ENCODE data around the gene EOGT. TPM values are rescaled to one million over a fixed set of nuclear protein-coding genes. Genes with fewer than 3 reads are reported as not detected.

Gene EOGT
- total RNA-seq, 1 experiment from 2014 or later: 21.0 TPM

DNA sequence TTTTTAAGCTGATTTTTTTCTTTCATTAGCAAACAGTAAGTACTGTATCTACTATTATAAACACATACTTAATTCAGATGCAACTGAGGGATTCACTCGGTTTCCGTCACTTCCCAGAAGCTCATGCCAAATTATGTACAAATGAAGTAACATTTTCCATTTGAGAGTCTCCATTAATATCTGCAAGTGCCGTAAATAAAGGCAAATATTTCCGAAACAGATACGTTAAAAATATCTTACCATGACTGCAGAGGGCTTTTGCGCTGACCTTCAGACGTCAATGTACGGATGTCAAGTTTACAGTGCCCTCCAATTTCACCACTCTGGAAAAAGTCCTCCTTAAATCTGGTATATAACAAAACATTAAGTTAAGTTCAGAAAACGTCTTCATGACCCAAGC lies 9.3 kb downstream of the EOGT start:
- TF ChIP-seq, protein P1, sequence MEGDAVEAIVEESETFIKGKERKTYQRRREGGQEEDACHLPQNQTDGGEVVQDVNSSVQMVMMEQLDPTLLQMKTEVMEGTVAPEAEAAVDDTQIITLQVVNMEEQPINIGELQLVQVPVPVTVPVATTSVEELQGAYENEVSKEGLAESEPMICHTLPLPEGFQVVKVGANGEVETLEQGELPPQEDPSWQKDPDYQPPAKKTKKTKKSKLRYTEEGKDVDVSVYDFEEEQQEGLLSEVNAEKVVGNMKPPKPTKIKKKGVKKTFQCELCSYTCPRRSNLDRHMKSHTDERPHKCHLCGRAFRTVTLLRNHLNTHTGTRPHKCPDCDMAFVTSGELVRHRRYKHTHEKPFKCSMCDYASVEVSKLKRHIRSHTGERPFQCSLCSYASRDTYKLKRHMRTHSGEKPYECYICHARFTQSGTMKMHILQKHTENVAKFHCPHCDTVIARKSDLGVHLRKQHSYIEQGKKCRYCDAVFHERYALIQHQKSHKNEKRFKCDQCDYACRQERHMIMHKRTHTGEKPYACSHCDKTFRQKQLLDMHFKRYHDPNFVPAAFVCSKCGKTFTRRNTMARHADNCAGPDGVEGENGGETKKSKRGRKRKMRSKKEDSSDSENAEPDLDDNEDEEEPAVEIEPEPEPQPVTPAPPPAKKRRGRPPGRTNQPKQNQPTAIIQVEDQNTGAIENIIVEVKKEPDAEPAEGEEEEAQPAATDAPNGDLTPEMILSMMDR (IDR thresholded peaks at IDR 0.05; ENCODE audit: unreplicated experiment): no peak
- Mint-ChIP-seq H3K27ac (ENCODE audit: unreplicated experiment) (no peak overlapping the region), H3K9me3 (ENCODE audit: low read depth, unreplicated experiment) (no peaks in the 10 kb centered on the region), H3K4me1 (ENCODE audit: low read depth, unreplicated experiment) (no peaks in the 10 kb centered on the region), H3K27me3 (ENCODE audit: unreplicated experiment) (no peaks in the 10 kb centered on the region), H3K4me3 (ENCODE audit: low read depth, unreplicated experiment) (no peak overlapping the region), H3K36me3 (ENCODE audit: insufficient read depth, unreplicated experiment) (peaks cover 17% of the 10 kb centered on the region)
- no peak for DNase-seq
- intact Hi-C loops (cut with micrococcal nuclease; ENCODE audit: unreplicated experiment): no loop called here
- CTCF ChIA-PET: no interaction called here
- BruUV-seq (replicated peaks): no TSS peak

DNA sequence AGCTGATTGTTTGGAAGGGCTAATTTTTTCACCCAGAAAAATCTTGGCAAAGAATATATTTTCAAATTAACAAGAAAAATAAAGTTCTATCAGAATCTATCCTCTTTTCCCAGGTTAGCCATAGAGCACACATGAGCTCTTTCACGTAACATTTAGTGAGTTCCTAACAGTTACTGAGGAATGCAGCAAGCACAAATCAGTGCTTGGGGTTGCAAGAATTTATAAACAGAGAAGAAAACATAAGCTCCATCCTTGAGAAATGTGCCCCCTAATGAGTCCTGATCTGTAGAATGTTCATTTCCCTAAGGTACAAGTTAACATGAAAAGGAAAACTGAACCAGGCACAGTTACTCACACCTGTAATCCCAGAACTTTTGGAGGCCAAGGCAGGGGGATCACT lies 13.9 kb downstream of the EOGT start:
- no TSS peak for BruUV-seq (replicated peaks)
- Mint-ChIP-seq H3K9me3 (ENCODE audit: low read depth, unreplicated experiment) (no peaks in the 10 kb centered on the region), H3K4me1 (ENCODE audit: low read depth, unreplicated experiment) (no peaks in the 10 kb centered on the region), H3K36me3 (ENCODE audit: insufficient read depth, unreplicated experiment) (peaks cover 12% of the 10 kb centered on the region), H3K27ac (ENCODE audit: unreplicated experiment) (no peak overlapping the region), H3K4me3 (ENCODE audit: low read depth, unreplicated experiment) (no peak overlapping the region), H3K27me3 (ENCODE audit: unreplicated experiment) (no peaks in the 10 kb centered on the region)
- intact Hi-C loops (cut with micrococcal nuclease; ENCODE audit: unreplicated experiment): no loop called here
- DNase-seq: no peak
- CTCF ChIA-PET: no interaction called here
- TF ChIP-seq, protein P1 (IDR thresholded peaks at IDR 0.05; ENCODE audit: unreplicated experiment): no peak

DNA sequence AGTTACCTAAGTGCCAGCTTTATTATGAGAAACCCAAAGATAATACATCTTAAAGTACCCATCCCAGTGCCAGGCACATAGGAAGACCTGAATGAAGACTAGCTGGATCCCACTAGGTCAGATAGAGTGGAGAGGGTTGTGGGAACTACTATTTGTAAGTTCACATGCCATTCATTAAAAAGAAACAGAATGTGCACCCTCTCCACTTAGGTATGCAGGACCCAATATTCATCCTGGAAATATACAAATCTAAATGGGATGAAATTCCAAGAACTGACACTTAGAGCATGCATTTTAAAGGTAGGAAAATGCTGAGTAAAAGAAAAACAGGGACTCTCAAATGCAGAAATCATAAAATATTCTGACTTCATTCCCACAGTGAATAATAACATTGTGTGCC lies 14.3 kb downstream of the EOGT start:
- CTCF ChIA-PET: no interaction called here
- Mint-ChIP-seq H3K36me3 (ENCODE audit: insufficient read depth, unreplicated experiment) (peaks cover 11% of the 10 kb centered on the region), H3K4me3 (ENCODE audit: low read depth, unreplicated experiment) (no peak overlapping the region)

DNA sequence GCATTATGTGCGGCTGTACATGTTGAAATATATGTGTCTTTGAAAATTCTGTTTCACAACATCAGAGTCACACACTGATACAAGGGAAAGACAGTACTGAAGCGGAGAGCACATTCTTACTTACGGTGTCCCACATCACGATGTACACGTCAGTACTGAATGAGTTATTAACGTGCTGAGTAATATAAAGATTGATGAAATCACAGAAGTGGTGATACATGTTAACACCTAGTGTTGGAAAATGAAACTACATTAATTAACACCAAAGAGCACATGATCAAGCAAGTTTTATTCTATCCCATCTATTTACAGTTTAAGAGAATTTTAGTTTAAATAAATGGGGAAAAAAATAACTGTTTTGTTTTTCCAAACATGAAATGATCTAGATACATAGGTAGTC lies 15.6 kb downstream of the EOGT start:
- Mint-ChIP-seq H3K4me3 (ENCODE audit: low read depth, unreplicated experiment) (no peak overlapping the region), H3K27me3 (ENCODE audit: unreplicated experiment) (no peaks in the 10 kb centered on the region), H3K9me3 (ENCODE audit: low read depth, unreplicated experiment) (no peaks in the 10 kb centered on the region), H3K4me1 (ENCODE audit: low read depth, unreplicated experiment) (no peaks in the 10 kb centered on the region), H3K36me3 (ENCODE audit: insufficient read depth, unreplicated experiment) (peaks cover 11% of the 10 kb centered on the region), H3K27ac (ENCODE audit: unreplicated experiment) (no peak overlapping the region)
- CTCF ChIA-PET: no interaction called here
- no TSS peak for BruUV-seq (replicated peaks)
- TF ChIP-seq, protein P1 (IDR thresholded peaks at IDR 0.05; ENCODE audit: unreplicated experiment): no peak
- no peak for DNase-seq
- intact Hi-C loops (cut with micrococcal nuclease; ENCODE audit: unreplicated experiment): no loop called here

More for the DNA sequence above, 14.3 kb downstream of the EOGT start:
- no peaks in the 10 kb centered on the region for H3K9me3 Mint-ChIP-seq (ENCODE audit: low read depth, unreplicated experiment)
- H3K27ac Mint-ChIP-seq (ENCODE audit: unreplicated experiment): no peak overlapping the region
- H3K4me1 Mint-ChIP-seq (ENCODE audit: low read depth, unreplicated experiment): no peaks in the 10 kb centered on the region
- no peak for DNase-seq
- no TSS peak for BruUV-seq (replicated peaks)
- intact Hi-C loops (cut with micrococcal nuclease; ENCODE audit: unreplicated experiment): no loop called here
- H3K27me3 Mint-ChIP-seq (ENCODE audit: unreplicated experiment): no peaks in the 10 kb centered on the region
- TF ChIP-seq, protein P1 (IDR thresholded peaks at IDR 0.05; ENCODE audit: unreplicated experiment): no peak
